Cardiac muscle cell (in vitro differentiated cells and primary cell): Measurements from ENCODE around the gene VPS54. TPM values are rescaled to one million over a fixed set of nuclear protein-coding genes. Genes with fewer than 3 reads are reported as not detected.

Source experiments
- DNase-seq, 2 donors: peaks; one replicate each; pipeline versions ENCODE4 v3.0.0 to v3.0.0-alpha.2; 2010 to 2017; ENCODE audit warnings: low read depth in 1 of 2, low spot score in 1 of 2
- H3K27ac ChIP-seq: fragments of 200-600 bp; sonication (generic); 2 replicates; pipeline ENCODE4 v1.5.1; 2016
- H3K27me3 ChIP-seq: fragments of 200-600 bp; sonication (generic); 2 replicates; pipeline ENCODE4 v1.6.0; 2016; ENCODE audit warnings: control low read depth
- H3K36me3 ChIP-seq: fragments of 200-600 bp; sonication (generic); 2 replicates; pipeline ENCODE4 v1.5.1; 2016; ENCODE audit warnings: control low read depth
- H3K4me1 ChIP-seq: fragments of 200-600 bp; sonication (generic); 2 replicates; pipeline ENCODE4 v1.8.1; 2017; ENCODE audit warnings: low read depth, mild to moderate bottlenecking, mixed run types
- H3K4me3 ChIP-seq: fragments of 200-600 bp; sonication (generic); 2 replicates; pipeline ENCODE4 v1.5.1; 2016; ENCODE audit warnings: mild to moderate bottlenecking
- H3K9me3 ChIP-seq: fragments of 200-600 bp; sonication (generic); 2 replicates; pipeline ENCODE4 v1.5.1; 2017; ENCODE audit warnings: low read depth, mild to moderate bottlenecking, control low read depth
- polyA plus RNA-seq: library from polyadenylated mRNA; unstranded; fragments of >200 nt; fragmentation: Nextera tagmentation; extraction: Ambion mirVana; gene quantifications from 2 replicates; pipeline ENCODE4 v1.2.1, GENCODE V29; 2016
- total RNA-seq: library from RNA; depleted of rRNA; stranded (reverse); fragments of >200 nt; gene quantifications from 2 replicates; pipeline ENCODE4 v1.2.3, GENCODE V29; 2016
- TF ChIP-seq, protein P1 (sequence below): IDR thresholded peaks from 2 replicates; pipeline ENCODE4 v1.5.1; 2012; ENCODE audit warnings: low read depth, mild to moderate bottlenecking, low read length

The VPS54 gene
- total and polyA plus RNA-seq, 2 experiments from 2014 or later = 18.7 to 22.4 TPM

- no peak for DNase-seq
- peak overlapping the region; percentile 99 for H3K27ac ChIP-seq
- H3K36me3 ChIP-seq = no peaks in the 10 kb centered on the region
These were observed 824 bp upstream of the VPS54 start for GRCh38 chr2:64019975-64020528.

DNA sequence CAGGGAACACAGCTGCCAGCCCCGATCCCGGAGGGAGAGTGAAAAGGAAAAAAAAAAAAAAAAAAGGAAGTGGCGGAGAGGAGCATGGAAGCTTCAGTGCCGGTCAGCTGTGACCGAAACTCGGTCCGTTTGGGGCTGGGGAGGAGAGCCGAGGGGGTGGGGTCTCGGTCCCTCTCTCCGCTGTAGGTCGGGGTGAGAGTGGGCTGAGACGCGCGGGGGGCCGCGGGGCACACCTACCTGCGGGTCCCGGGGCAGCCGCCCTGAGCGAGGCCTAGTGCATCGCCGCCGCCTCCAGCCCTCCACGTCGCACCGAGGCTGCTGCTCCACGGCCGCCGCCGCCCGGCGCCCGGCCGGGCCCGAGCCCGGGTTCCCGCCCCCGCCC lies 536 bp downstream of the VPS54 start:
- peak overlapping the region; percentile 99 for H3K27ac ChIP-seq
- peak; percentile 39 to 67 for DNase-seq
- no peaks in the 10 kb centered on the region for H3K9me3 ChIP-seq
- peaks cover 15% of the 10 kb centered on the region for H3K4me1 ChIP-seq
- H3K36me3 ChIP-seq = no peaks in the 10 kb centered on the region
- H3K4me3 ChIP-seq = peak overlapping the region; percentile 85
- no peaks in the 10 kb centered on the region for H3K27me3 ChIP-seq
- TF ChIP-seq, protein P1, sequence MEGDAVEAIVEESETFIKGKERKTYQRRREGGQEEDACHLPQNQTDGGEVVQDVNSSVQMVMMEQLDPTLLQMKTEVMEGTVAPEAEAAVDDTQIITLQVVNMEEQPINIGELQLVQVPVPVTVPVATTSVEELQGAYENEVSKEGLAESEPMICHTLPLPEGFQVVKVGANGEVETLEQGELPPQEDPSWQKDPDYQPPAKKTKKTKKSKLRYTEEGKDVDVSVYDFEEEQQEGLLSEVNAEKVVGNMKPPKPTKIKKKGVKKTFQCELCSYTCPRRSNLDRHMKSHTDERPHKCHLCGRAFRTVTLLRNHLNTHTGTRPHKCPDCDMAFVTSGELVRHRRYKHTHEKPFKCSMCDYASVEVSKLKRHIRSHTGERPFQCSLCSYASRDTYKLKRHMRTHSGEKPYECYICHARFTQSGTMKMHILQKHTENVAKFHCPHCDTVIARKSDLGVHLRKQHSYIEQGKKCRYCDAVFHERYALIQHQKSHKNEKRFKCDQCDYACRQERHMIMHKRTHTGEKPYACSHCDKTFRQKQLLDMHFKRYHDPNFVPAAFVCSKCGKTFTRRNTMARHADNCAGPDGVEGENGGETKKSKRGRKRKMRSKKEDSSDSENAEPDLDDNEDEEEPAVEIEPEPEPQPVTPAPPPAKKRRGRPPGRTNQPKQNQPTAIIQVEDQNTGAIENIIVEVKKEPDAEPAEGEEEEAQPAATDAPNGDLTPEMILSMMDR = no peak

More at GRCh38 chr2:64019975-64020528, 824 bp upstream of the VPS54 start:
- peaks cover 15% of the 10 kb centered on the region for H3K4me1 ChIP-seq
- H3K4me3 ChIP-seq = no peak overlapping the region
- TF ChIP-seq, protein P1 = no peak
- H3K27me3 ChIP-seq = no peaks in the 10 kb centered on the region
- H3K9me3 ChIP-seq = no peaks in the 10 kb centered on the region

DNA sequence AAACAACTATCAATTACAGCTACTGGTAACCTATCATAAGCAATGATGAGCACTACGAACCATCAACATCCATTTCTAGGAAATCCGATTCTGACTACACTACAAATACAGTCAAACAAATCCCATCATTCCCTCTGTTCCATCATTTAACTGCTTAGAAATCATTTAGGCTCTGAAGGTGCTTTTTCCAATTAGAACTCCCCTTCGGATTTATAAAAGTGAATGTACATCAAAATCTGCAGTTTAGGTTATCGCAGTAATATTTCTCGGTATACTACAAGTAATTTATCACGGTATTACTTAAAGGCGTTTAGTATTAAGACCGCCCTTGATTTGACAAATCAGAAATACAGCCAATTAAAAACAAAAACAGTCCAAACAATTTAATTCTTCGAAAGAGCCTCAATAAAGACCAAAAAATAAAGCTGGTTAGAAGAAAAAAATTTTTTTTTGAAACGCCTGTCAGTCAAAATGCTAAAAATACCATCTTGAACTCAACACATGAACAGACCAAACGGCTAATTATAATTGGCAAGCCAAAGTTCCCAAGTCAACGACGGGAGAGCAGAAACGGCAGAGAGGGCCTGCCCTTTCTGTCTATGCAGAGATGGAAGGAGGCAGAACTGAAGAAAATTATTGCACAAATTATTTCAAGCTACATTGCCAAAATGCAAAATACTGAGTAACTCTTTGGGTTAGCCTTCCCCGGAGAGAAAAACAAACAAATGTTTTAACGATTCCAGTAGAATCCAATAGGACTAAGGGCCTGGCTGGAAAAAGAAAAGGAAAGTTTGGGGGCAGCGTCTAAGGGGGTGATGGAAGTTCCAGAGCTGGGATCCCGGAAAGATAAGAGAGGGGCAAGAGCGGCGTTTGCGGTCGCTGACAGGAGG lies 1.2 kb downstream of the VPS54 start:
- TF ChIP-seq, protein P1 = no peak
- H3K27ac ChIP-seq = peak overlapping the region; percentile 99
- H3K4me1 ChIP-seq = peaks cover 15% of the 10 kb centered on the region
- H3K9me3 ChIP-seq = no peaks in the 10 kb centered on the region
- no peaks in the 10 kb centered on the region for H3K27me3 ChIP-seq
- DNase-seq = peak; percentile 51 to 58
- peak overlapping the region; percentile 85 for H3K4me3 ChIP-seq
- no peaks in the 10 kb centered on the region for H3K36me3 ChIP-seq

DNA sequence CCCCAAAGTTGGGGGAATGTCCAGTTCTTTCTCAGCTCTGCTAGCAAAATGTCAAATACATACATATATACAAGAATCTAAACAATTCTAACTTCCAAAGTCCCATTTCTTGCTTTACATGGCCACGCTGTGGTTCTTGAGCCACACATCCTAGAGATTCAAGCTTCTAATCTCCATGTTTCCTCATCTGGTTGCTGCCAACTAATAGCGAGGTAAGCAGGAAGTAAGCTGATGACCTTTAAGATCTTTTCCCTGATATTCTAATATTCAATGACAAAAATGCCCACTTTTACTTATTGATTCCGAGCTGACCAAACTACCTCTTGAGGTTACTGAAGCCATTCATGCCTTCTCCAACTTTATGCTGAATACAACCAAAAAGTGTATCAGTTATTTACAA lies 3.3 kb downstream of the VPS54 start:
- DNase-seq = no peak

GRCh38 chr2:64015391-64015790 lies 3.8 kb downstream of the VPS54 start:
- H3K4me1 ChIP-seq = peaks cover 10% of the 10 kb centered on the region
- peak in 1 of 2 donors; percentile 39 for DNase-seq
- TF ChIP-seq, protein P1 = no peak
- H3K27me3 ChIP-seq = no peaks in the 10 kb centered on the region
- no peaks in the 10 kb centered on the region for H3K36me3 ChIP-seq
- H3K9me3 ChIP-seq = no peaks in the 10 kb centered on the region
- H3K4me3 ChIP-seq = no peak overlapping the region
- no peak overlapping the region for H3K27ac ChIP-seq

More for the DNA sequence above, 3.3 kb downstream of the VPS54 start:
- Histone ChIP-seq H3K27me3 (no peaks in the 10 kb centered on the region), H3K36me3 (no peaks in the 10 kb centered on the region), H3K9me3 (no peaks in the 10 kb centered on the region), H3K27ac (no peak overlapping the region), H3K4me1 (peaks cover 10% of the 10 kb centered on the region), H3K4me3 (no peak overlapping the region)
- TF ChIP-seq, protein P1 = no peak
